ENCODE measurements around the gene DLEC1.
"Not testable (repeated sequence)": the region's sequence is repeated elsewhere in the genome, so short reads cannot be mapped to it uniquely, and the experiment has no call there.

DNA sequence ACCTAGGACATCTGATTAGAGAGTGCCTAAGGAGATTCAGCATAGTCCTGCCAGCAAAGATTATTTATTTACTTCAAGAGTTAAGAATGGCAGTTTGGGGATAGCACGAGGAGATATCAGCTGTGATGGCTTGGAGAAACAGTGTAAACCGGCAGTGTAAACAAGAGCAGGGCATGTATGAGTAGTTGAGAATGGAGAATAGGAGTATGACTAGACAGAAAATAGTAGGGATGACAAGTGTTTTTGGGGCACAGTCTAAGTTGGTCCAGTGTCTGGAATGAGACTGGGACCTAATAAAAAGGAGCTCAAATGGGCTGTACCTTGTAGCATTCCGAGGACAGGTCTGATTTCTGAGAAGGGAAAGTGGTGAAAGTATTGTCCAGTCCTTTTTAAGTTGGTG is 38.1 kb downstream of the DLEC1 start:
- TF ChIP-seq, protein P1, sequence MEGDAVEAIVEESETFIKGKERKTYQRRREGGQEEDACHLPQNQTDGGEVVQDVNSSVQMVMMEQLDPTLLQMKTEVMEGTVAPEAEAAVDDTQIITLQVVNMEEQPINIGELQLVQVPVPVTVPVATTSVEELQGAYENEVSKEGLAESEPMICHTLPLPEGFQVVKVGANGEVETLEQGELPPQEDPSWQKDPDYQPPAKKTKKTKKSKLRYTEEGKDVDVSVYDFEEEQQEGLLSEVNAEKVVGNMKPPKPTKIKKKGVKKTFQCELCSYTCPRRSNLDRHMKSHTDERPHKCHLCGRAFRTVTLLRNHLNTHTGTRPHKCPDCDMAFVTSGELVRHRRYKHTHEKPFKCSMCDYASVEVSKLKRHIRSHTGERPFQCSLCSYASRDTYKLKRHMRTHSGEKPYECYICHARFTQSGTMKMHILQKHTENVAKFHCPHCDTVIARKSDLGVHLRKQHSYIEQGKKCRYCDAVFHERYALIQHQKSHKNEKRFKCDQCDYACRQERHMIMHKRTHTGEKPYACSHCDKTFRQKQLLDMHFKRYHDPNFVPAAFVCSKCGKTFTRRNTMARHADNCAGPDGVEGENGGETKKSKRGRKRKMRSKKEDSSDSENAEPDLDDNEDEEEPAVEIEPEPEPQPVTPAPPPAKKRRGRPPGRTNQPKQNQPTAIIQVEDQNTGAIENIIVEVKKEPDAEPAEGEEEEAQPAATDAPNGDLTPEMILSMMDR (IDR thresholded peaks at IDR 0.05): not testable (repeated sequence)
- not testable (repeated sequence) for TF ChIP-seq ZNF121 (CRISPR knock-in tag; IDR thresholded peaks at IDR 0.05); ZNF138 (CRISPR knock-in tag; conservative IDR thresholded peaks at IDR 0.05)
- TF ChIP-seq, protein P2, sequence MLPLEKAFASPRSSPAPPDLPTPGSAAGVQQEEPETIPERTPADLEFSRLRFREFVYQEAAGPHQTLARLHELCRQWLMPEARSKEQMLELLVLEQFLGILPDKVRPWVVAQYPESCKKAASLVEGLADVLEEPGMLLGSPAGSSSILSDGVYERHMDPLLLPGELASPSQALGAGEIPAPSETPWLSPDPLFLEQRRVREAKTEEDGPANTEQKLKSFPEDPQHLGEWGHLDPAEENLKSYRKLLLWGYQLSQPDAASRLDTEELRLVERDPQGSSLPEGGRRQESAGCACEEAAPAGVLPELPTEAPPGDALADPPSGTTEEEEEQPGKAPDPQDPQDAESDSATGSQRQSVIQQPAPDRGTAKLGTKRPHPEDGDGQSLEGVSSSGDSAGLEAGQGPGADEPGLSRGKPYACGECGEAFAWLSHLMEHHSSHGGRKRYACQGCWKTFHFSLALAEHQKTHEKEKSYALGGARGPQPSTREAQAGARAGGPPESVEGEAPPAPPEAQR (CRISPR knock-in tag; IDR thresholded peaks at IDR 0.05): not testable (repeated sequence)
- TF ChIP-seq, protein P3, sequence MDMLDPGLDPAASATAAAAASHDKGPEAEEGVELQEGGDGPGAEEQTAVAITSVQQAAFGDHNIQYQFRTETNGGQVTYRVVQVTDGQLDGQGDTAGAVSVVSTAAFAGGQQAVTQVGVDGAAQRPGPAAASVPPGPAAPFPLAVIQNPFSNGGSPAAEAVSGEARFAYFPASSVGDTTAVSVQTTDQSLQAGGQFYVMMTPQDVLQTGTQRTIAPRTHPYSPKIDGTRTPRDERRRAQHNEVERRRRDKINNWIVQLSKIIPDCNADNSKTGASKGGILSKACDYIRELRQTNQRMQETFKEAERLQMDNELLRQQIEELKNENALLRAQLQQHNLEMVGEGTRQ (CRISPR knock-in tag; IDR thresholded peaks at IDR 0.05): not testable (repeated sequence)
- TF ChIP-seq, protein P4, sequence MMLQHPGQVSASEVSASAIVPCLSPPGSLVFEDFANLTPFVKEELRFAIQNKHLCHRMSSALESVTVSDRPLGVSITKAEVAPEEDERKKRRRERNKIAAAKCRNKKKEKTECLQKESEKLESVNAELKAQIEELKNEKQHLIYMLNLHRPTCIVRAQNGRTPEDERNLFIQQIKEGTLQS (CRISPR knock-in tag; conservative IDR thresholded peaks at IDR 0.05): not testable (repeated sequence)

Measured in WTC11 (cell line).